ENCODE results near the gene SLC25A1. TPM values are rescaled to one million over a fixed set of nuclear protein-coding genes. Genes with fewer than 3 reads are reported as not detected.

SLC25A1 gene
- total RNA-seq (ENCODE audit: unreplicated experiment) = 54.8 TPM
- long read RNA-seq, transcript SLC25A1-202 (9 exons, 1,514 nt) = minor isoform, 15 of 81 reads
- long read RNA-seq, transcript SLC25A1-201 (9 exons, 1,648 nt) = major isoform, 44 of 81 reads
- long read RNA-seq, partial matches to known transcripts = 13 of 81 reads
- long read RNA-seq, other reads (novel, unspliced or antisense) = 9 of 81 reads

DNA sequence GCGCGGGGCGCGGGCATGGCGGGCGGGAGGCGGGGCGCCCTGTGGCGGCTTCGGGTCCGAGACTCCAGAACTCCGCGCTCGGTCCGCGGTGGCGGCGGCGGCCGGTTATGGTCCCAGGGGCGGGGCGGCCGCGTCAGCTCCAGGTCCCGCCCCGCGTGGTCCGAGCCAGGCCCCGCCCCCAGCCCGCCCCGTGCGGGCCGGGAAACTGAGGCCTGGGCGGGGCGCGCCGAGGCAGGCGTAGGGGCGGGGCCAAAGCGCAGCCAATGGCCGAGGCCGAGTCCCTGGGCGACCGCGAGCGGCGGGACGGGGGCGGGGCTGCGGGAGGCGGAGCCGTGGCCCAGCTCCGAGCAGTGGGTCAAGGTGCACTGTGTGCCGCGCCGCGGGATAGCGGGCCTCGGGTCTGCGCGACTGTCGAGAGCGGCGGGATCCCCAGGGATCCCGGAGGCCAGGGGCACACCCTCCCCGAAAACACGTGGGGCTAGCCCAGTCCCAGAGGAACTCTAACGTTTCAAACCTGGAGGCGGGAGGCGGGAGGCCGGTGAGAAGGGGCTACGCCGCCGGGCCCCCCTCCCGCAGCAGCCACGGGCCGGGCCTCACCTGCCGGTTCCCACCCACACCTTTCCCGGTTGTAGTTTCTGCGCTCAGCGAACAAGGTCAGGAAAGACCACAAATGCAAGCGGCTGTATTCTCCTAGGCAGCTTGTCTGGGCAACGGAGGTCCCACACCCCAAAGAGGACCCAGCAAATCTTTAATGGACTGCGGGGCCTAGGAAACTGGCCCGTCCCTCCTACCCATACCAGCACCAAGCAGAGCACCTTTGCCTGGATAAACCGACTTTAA is at the start of gene SLC25A1:
TSS of gene SLC25A1 (minus strand) at position 80 of the 840 bp plus-strand sequence. CDS start at position 17, 63 bp downstream.
- H3K27me3 Mint-ChIP-seq (ENCODE audit: unreplicated experiment) = peaks cover 10% of the 10 kb centered on the region
- H3K4me1 Mint-ChIP-seq (ENCODE audit: low read depth, unreplicated experiment) = peaks cover 9% of the 10 kb centered on the region
- no peaks in the 10 kb centered on the region for H3K36me3 Mint-ChIP-seq (ENCODE audit: unreplicated experiment)
- peak; percentile 90 for DNase-seq
- TF ChIP-seq, protein P1, sequence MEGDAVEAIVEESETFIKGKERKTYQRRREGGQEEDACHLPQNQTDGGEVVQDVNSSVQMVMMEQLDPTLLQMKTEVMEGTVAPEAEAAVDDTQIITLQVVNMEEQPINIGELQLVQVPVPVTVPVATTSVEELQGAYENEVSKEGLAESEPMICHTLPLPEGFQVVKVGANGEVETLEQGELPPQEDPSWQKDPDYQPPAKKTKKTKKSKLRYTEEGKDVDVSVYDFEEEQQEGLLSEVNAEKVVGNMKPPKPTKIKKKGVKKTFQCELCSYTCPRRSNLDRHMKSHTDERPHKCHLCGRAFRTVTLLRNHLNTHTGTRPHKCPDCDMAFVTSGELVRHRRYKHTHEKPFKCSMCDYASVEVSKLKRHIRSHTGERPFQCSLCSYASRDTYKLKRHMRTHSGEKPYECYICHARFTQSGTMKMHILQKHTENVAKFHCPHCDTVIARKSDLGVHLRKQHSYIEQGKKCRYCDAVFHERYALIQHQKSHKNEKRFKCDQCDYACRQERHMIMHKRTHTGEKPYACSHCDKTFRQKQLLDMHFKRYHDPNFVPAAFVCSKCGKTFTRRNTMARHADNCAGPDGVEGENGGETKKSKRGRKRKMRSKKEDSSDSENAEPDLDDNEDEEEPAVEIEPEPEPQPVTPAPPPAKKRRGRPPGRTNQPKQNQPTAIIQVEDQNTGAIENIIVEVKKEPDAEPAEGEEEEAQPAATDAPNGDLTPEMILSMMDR (IDR thresholded peaks at IDR 0.05; ENCODE audit: partially characterized antibody, unreplicated experiment) = no peak
- no peak within 1 kb of the TSS for H3K27ac Mint-ChIP-seq (ENCODE audit: unreplicated experiment)
- H3K4me3 Mint-ChIP-seq (ENCODE audit: unreplicated experiment) = peak within 1 kb of the TSS; percentile 90
- no peaks in the 10 kb centered on the region for H3K9me3 Mint-ChIP-seq (ENCODE audit: unreplicated experiment)

DNA sequence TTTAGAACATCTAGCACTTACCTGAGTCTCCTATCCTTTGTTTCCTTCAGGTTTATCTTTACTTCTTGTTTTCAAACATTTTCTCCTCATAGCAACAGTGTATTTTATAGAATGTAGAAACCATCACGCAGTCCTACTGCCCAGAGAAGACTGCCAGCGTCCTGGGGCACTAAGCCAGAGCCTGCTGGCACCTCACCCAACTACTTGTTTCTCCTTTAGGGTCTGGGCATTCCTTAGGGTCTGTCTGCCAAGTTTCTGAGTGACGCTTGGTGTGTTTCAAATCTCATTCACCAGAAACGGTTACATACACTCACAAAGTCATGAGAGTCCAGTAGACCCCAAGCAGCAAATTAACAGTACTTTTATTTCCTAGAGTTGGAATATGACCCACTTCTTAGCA is 49.6 kb upstream of the SLC25A1 start:
- H3K27me3 Mint-ChIP-seq (ENCODE audit: unreplicated experiment) = peaks cover 2% of the 10 kb centered on the region
- TF ChIP-seq, protein P1 (IDR thresholded peaks at IDR 0.05; ENCODE audit: partially characterized antibody, unreplicated experiment) = no peak
- no peak overlapping the region for H3K4me3 Mint-ChIP-seq (ENCODE audit: unreplicated experiment)
- H3K9me3 Mint-ChIP-seq (ENCODE audit: unreplicated experiment) = peaks cover 3% of the 10 kb centered on the region
- no peak overlapping the region for H3K27ac Mint-ChIP-seq (ENCODE audit: unreplicated experiment)
- H3K4me1 Mint-ChIP-seq (ENCODE audit: low read depth, unreplicated experiment) = no peaks in the 10 kb centered on the region
- peaks cover 15% of the 10 kb centered on the region for H3K36me3 Mint-ChIP-seq (ENCODE audit: unreplicated experiment)
- DNase-seq = no peak

DNA sequence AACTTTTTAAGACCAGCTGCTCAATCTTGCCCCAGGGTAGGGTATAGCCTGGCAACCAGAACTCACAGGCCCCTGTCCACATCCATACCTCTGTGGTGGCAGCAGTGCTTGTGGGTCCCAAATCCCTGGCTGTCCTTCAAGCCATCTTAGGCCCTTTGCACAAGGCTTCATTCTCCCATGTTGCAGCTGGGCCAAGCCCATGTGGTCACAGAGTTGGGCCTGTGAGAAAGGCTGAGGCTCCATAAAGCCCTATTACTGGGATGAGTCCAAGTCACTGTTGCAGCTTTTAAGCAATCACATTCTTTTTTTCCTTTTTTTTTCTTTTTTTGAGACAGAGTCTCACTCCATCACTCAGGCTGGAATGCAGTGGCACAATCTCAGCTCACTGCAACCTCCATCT is 47.9 kb upstream of the SLC25A1 start:
- H3K27me3 Mint-ChIP-seq (ENCODE audit: unreplicated experiment) = peaks cover 2% of the 10 kb centered on the region
- H3K9me3 Mint-ChIP-seq (ENCODE audit: unreplicated experiment) = peaks cover 3% of the 10 kb centered on the region
- H3K36me3 Mint-ChIP-seq (ENCODE audit: unreplicated experiment) = peaks cover 5% of the 10 kb centered on the region
- H3K4me1 Mint-ChIP-seq (ENCODE audit: low read depth, unreplicated experiment) = no peaks in the 10 kb centered on the region
- TF ChIP-seq, protein P1 (IDR thresholded peaks at IDR 0.05; ENCODE audit: partially characterized antibody, unreplicated experiment) = no peak
- no peak overlapping the region for H3K27ac Mint-ChIP-seq (ENCODE audit: unreplicated experiment)
- H3K4me3 Mint-ChIP-seq (ENCODE audit: unreplicated experiment) = no peak overlapping the region
- DNase-seq = no peak

DNA sequence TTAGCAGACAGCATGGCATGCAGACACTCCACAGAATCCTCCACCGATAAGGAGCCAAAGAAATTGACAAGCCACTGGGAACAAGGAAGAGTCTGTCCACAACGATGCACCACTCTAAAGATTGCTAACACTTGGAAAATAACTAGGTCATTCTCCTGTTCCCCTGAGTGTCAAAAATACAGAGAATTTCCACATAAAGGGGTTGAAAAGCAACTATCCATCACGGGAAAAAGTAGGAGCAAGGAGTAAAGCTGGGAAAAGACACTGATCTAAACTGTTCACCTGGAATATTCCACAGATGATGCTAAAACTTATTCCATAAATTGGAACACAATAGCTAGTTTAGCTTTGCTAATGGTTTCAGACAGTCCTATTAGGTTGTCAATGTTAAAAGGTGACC is 47.0 kb upstream of the SLC25A1 start:
- Mint-ChIP-seq H3K27me3 (ENCODE audit: unreplicated experiment) (peaks cover 4% of the 10 kb centered on the region), H3K9me3 (ENCODE audit: unreplicated experiment) (peaks cover 3% of the 10 kb centered on the region), H3K27ac (ENCODE audit: unreplicated experiment) (no peak overlapping the region), H3K4me3 (ENCODE audit: unreplicated experiment) (no peak overlapping the region), H3K36me3 (ENCODE audit: unreplicated experiment) (peaks cover 5% of the 10 kb centered on the region), H3K4me1 (ENCODE audit: low read depth, unreplicated experiment) (no peaks in the 10 kb centered on the region)
- DNase-seq = no peak
- TF ChIP-seq, protein P1 (IDR thresholded peaks at IDR 0.05; ENCODE audit: partially characterized antibody, unreplicated experiment) = no peak

DNA sequence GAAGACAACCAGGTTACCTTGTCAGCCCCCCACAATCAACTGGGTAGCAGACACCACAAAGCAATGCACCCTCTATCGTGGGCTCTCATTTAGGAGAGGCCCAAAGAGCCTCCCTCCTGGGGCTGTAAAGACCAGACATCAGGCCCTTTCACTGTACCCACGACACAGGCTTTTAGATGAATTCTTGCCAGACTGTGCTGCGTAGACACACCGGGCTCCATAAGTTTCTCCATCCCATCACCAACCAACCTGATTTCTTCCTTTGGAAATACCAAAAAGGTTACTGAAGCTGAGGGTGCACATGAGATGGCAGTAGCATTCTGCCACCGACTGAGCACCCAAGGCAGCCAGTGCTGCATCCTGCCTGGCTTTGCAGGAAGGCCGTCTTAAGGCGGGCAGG is 46.4 kb upstream of the SLC25A1 start:
- Mint-ChIP-seq H3K36me3 (ENCODE audit: unreplicated experiment) (peaks cover 5% of the 10 kb centered on the region), H3K9me3 (ENCODE audit: unreplicated experiment) (peaks cover 3% of the 10 kb centered on the region), H3K27me3 (ENCODE audit: unreplicated experiment) (peaks cover 4% of the 10 kb centered on the region), H3K4me3 (ENCODE audit: unreplicated experiment) (no peak overlapping the region), H3K27ac (ENCODE audit: unreplicated experiment) (no peak overlapping the region), H3K4me1 (ENCODE audit: low read depth, unreplicated experiment) (no peaks in the 10 kb centered on the region)
- TF ChIP-seq, protein P1 (IDR thresholded peaks at IDR 0.05; ENCODE audit: partially characterized antibody, unreplicated experiment) = no peak
- no peak for DNase-seq
